T-cell (primary cell): ENCODE measurements around the gene PAPPA. TPM values are rescaled to one million over a fixed set of nuclear protein-coding genes. Genes with fewer than 3 reads are reported as not detected.

Experiments used
- ATAC-seq, 4 experiments: fragments of 200-7000 bp in 3 of 4; fragments of 150-1000 bp in 1 of 4; cut with Tn5 transposase; replicated peaks in 1 of 4; 1 replicate in 3 of 4; 2 replicates in 1 of 4; pipeline ENCODE4 v1.10.0; 2021; ENCODE audit warnings: moderate library complexity in 3 of 4, mild to moderate bottlenecking in 2 of 4, moderate number of reproducible peaks in 1 of 4
- CTCF ChIA-PET, 2 donors: fragments of 300-600 bp; sonication (Branson Sonifier 250); formaldehyde crosslinking; loops; one replicate each; lab custom pipeline; 2022; ENCODE audit warnings: antibody characterized with exemption in 2 of 2; lab: Charles Lee
- POLR2A ChIA-PET, 2 donors: fragments of 300-600 bp; sonication (Branson Sonifier 250); formaldehyde crosslinking; loops; one replicate each; lab custom pipeline; 2022; ENCODE audit warnings: antibody characterized with exemption in 2 of 2; lab: Charles Lee
- DNase-seq, 35 experiments: peaks; one replicate each; pipeline versions ENCODE4 v3.0.0 to v3.0.0-alpha.2; 2013 to 2023
- H3K27ac ChIP-seq: one replicate; pipeline ENCODE4 v1.5.1; 2013; ENCODE audit warnings: low read length
- H3K27me3 ChIP-seq, 2 experiments: replicated peaks in 1 of 2; 1 replicate in 1 of 2; 2 replicates in 1 of 2; pipeline versions ENCODE4 v1.6.1 to v1.7.0; 2013; ENCODE audit warnings: low read length in 1 of 2, mixed read lengths in 1 of 2; ENCODE audit not compliant: control insufficient read depth in 2 of 2, insufficient read depth in 2 of 2; ENCODE audit errors: extremely low read depth in 1 of 2
- H3K36me3 ChIP-seq, 2 donors: 1 replicate in 1 of 2; 2 replicates in 1 of 2; pipeline versions ENCODE4 v1.6.1 to v1.7.0; 2013; ENCODE audit warnings: low read length in 1 of 2; ENCODE audit not compliant: control insufficient read depth in 2 of 2, insufficient read depth in 1 of 2; ENCODE audit errors: extremely low read depth in 1 of 2
- H3K4me1 ChIP-seq, 2 experiments: 1 replicate in 1 of 2; 2 replicates in 1 of 2; pipeline versions ENCODE4 v1.6.1 to v1.7.0; 2013; ENCODE audit warnings: low read length in 2 of 2, mixed read lengths in 1 of 2; ENCODE audit not compliant: insufficient read depth in 2 of 2, control insufficient read depth in 1 of 2; ENCODE audit errors: extremely low read depth in 1 of 2
- H3K4me3 ChIP-seq, 2 donors: 1 replicate in 1 of 2; 2 replicates in 1 of 2; pipeline versions ENCODE4 v1.5.1 to v1.7.0; 2013; ENCODE audit warnings: mild to moderate bottlenecking in 2 of 2, low read length in 1 of 2, moderate library complexity in 1 of 2; ENCODE audit not compliant: control insufficient read depth in 1 of 2; ENCODE audit errors: extremely low read depth in 1 of 2
- H3K9me3 ChIP-seq: 2 replicates; pipeline ENCODE4 v1.7.0; 2013
- H3K27ac Mint-ChIP-seq, 2 donors: one replicate each; pipeline ENCODE4 v1.8.0; 2020 to 2021; ENCODE audit warnings: mild to moderate bottlenecking in 2 of 2, mixed read lengths in 2 of 2
- H3K27me3 Mint-ChIP-seq, 2 donors: one replicate each; pipeline ENCODE4 v1.8.0; 2021 to 2022; ENCODE audit warnings: mixed read lengths in 2 of 2
- H3K36me3 Mint-ChIP-seq: one replicate; pipeline ENCODE4 v1.8.0; 2021; ENCODE audit warnings: mixed read lengths
- H3K4me1 Mint-ChIP-seq, 3 donors: one replicate each; pipeline ENCODE4 v1.8.0; 2020 to 2022; ENCODE audit warnings: mixed read lengths in 3 of 3, mild to moderate bottlenecking in 1 of 3
- H3K4me3 Mint-ChIP-seq, 3 donors: one replicate each; pipeline ENCODE4 v1.8.0; 2020 to 2022; ENCODE audit warnings: mild to moderate bottlenecking in 3 of 3, mixed read lengths in 3 of 3, moderate library complexity in 3 of 3
- H3K9me3 Mint-ChIP-seq, 3 donors: one replicate each; pipeline ENCODE4 v1.8.0; 2020 to 2022; ENCODE audit warnings: mixed read lengths in 3 of 3
- WGBS: methylation state at CpG from one replicate; pipeline ENCODE4 v1.1.5; 2013; ENCODE audit warnings: missing lambda C conversion rate; ENCODE audit not compliant: insufficient coverage; 5-methylcytosine and 5-hydroxymethylcytosine counted together
- total RNA-seq, 35 experiments: library from RNA in 6 of 35; stranded (reverse) in 6 of 35; fragments of 120-200 nt in 1 of 35; gene quantifications; one replicate each; pipeline versions ENCODE4 v1.2.1 to v1.2.4 and lab custom pipeline; 2013 to 2026

Gene PAPPA
- total RNA-seq, 5 donors from 2014 or later (not counting 1 experiment from before 2014, with no cell fraction given), result 0.03 to 0.09 (median 0.07) TPM; not detected in 2

GRCh38 chr9:116323012-116323411 lies 169.4 kb downstream of the PAPPA start:
- H3K27ac ChIP-seq, result no peak overlapping the region
- Mint-ChIP-seq H3K36me3 (no peaks in the 10 kb centered on the region), H3K4me3 (no peak overlapping the region), H3K9me3 (no peaks in the 10 kb centered on the region), H3K27ac (no peak overlapping the region), H3K4me1 (no peaks in the 10 kb centered on the region), H3K27me3 (peaks cover 1 to 3% of the 10 kb centered on the region in 2 donors)
- peaks cover 0 to 5% of the 10 kb centered on the region in 2 experiments for H3K27me3 ChIP-seq
- WGBS, result 77% methylated on average over 3 of the region's 11 CpGs
- DNase-seq (no peak), ATAC-seq (no peak)
- H3K9me3 ChIP-seq, result no peaks in the 10 kb centered on the region
- no peak overlapping the region for H3K4me3 ChIP-seq
- CTCF ChIA-PET, result no interaction called here
- H3K36me3 ChIP-seq, result no peaks in the 10 kb centered on the region
- POLR2A ChIA-PET, result no interaction called here
- no peaks in the 10 kb centered on the region for H3K4me1 ChIP-seq

GRCh38 chr9:116323571-116323970 lies 170.0 kb downstream of the PAPPA start:
- Mint-ChIP-seq H3K4me1 (no peaks in the 10 kb centered on the region), H3K27me3 (peaks cover 1 to 3% of the 10 kb centered on the region in 2 donors), H3K27ac (no peak overlapping the region), H3K36me3 (no peaks in the 10 kb centered on the region), H3K4me3 (no peak overlapping the region), H3K9me3 (no peaks in the 10 kb centered on the region)
- no peak overlapping the region for H3K27ac ChIP-seq
- ChIA-PET POLR2A (no interaction called here), CTCF (no interaction called here)
- no peaks in the 10 kb centered on the region for H3K4me1 ChIP-seq
- no peak overlapping the region for H3K4me3 ChIP-seq
- peaks cover 0 to 5% of the 10 kb centered on the region in 2 experiments for H3K27me3 ChIP-seq
- H3K36me3 ChIP-seq, result no peaks in the 10 kb centered on the region
- H3K9me3 ChIP-seq, result no peaks in the 10 kb centered on the region
- ATAC-seq (no peak), DNase-seq (no peak)

GRCh38 chr9:116325924-116326323 lies 172.3 kb downstream of the PAPPA start:
- ATAC-seq (no peak), DNase-seq (no peak)
- H3K27ac ChIP-seq, result no peak overlapping the region
- Mint-ChIP-seq H3K9me3 (no peaks in the 10 kb centered on the region), H3K4me3 (no peak overlapping the region), H3K27me3 (peaks cover 0 to 3% of the 10 kb centered on the region in 2 donors), H3K4me1 (no peaks in the 10 kb centered on the region), H3K27ac (no peak overlapping the region), H3K36me3 (no peaks in the 10 kb centered on the region)
- no peaks in the 10 kb centered on the region for H3K4me1 ChIP-seq
- POLR2A ChIA-PET, result no interaction called here
- H3K4me3 ChIP-seq, result no peak overlapping the region
- CTCF ChIA-PET, result no interaction called here
- H3K27me3 ChIP-seq, result peaks cover 0 to 5% of the 10 kb centered on the region in 2 experiments
- H3K9me3 ChIP-seq, result no peaks in the 10 kb centered on the region
- H3K36me3 ChIP-seq, result no peaks in the 10 kb centered on the region

- Mint-ChIP-seq H3K9me3 (peaks cover 0 to 2% (median 0%) of the 10 kb centered on the region in 3 donors), H3K27ac (no peak overlapping the region), H3K36me3 (no peaks in the 10 kb centered on the region), H3K27me3 (peaks cover 4 to 5% of the 10 kb centered on the region in 2 donors), H3K4me1 (no peaks in the 10 kb centered on the region), H3K4me3 (no peak overlapping the region)
- ChIA-PET POLR2A (no interaction called here), CTCF (no interaction called here)
- DNase-seq (no peak), ATAC-seq (no peak)
- H3K27ac ChIP-seq, result no peak overlapping the region
- no peaks in the 10 kb centered on the region for H3K4me1 ChIP-seq
- WGBS, result 75% methylated on average over 2 of the region's 4 CpGs
- H3K4me3 ChIP-seq, result no peak overlapping the region
- H3K9me3 ChIP-seq, result no peaks in the 10 kb centered on the region
- no peaks in the 10 kb centered on the region for H3K27me3 ChIP-seq
- H3K36me3 ChIP-seq, result no peaks in the 10 kb centered on the region
Observed at GRCh38 chr9:116327701-116328405, 174.3 kb downstream of the PAPPA start.

- Mint-ChIP-seq H3K27ac (no peak overlapping the region), H3K36me3 (no peaks in the 10 kb centered on the region), H3K4me3 (no peak overlapping the region), H3K27me3 (peaks cover 5 to 8% of the 10 kb centered on the region in 2 donors), H3K4me1 (no peaks in the 10 kb centered on the region), H3K9me3 (peaks cover 0 to 2% (median 0%) of the 10 kb centered on the region in 3 donors)
- H3K27ac ChIP-seq, result no peak overlapping the region
- no peak overlapping the region for H3K4me3 ChIP-seq
- H3K4me1 ChIP-seq, result no peaks in the 10 kb centered on the region
- WGBS, result no CpG with 5 or more reads among the region's 4 CpGs
- no peak for ATAC-seq
- no peaks in the 10 kb centered on the region for H3K36me3 ChIP-seq
- ChIA-PET CTCF (no interaction called here), POLR2A (no interaction called here)
- H3K27me3 ChIP-seq, result peaks cover 0 to 2% of the 10 kb centered on the region in 2 experiments
- no peaks in the 10 kb centered on the region for H3K9me3 ChIP-seq
- no peak for DNase-seq
Observed at GRCh38 chr9:116329470-116329869, 175.9 kb downstream of the PAPPA start.

- Mint-ChIP-seq H3K27ac (no peak overlapping the region), H3K4me3 (no peak overlapping the region), H3K9me3 (peaks cover 0 to 2% (median 0%) of the 10 kb centered on the region in 3 donors), H3K36me3 (no peaks in the 10 kb centered on the region), H3K4me1 (no peaks in the 10 kb centered on the region), H3K27me3 (peaks cover 5 to 8% of the 10 kb centered on the region in 2 donors)
- Histone ChIP-seq H3K36me3 (no peaks in the 10 kb centered on the region), H3K27ac (no peak overlapping the region), H3K4me1 (no peaks in the 10 kb centered on the region), H3K27me3 (peaks cover 0 to 9% of the 10 kb centered on the region in 2 experiments), H3K9me3 (no peaks in the 10 kb centered on the region), H3K4me3 (no peak overlapping the region)
- WGBS, result no CpG with 5 or more reads among the region's 3 CpGs
- ChIA-PET POLR2A (no interaction called here), CTCF (no interaction called here)
- ATAC-seq, result no peak
- no peak for DNase-seq
Observed at GRCh38 chr9:116331241-116331640, 177.7 kb downstream of the PAPPA start.
